UCSD-AML1 (cell line): ENCODE results near the gene SORL1.
"Not testable (repeated sequence)": the region's sequence is repeated elsewhere in the genome, so short reads cannot be mapped to it uniquely, and the experiment has no call there.

Source experiments
- DNase-seq: peaks from one replicate; lab custom pipeline; 2025; ENCODE audit not compliant: unreplicated experiment; lab: John Stamatoyannopoulos, UW

The SORL1 gene

DNA sequence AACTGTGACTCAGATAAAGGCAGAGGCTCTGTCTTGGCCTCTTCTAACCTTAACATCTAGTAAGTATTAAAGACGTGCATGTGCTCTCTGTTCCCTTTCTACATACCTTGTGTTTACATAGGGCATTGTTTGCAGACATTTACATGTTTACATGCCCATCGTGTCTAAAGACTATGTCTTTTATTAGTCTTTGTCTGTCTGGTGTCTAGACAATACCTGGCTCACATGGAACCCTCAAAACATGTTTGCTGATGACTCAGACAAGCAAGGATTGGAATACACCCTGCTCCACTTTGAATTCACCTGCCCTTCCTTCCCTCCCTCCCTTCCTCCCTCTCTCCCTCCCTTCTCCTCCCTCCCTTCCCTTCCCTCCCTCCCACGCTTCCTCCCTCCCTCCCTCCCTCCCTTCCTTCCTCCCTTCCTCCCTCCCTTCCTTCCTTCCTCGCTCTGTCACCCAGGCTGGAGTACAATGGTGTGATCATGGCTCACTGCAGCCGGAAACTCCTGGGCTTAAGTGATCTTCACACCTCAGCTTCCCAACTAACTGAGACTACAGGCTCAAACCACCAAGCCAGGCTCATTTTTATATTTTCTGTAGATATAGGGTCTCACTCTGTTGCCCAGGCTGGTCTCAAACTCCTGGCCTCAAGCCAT lies 24.4 kb downstream of the SORL1 start:
- DNase-seq: no peak

DNA sequence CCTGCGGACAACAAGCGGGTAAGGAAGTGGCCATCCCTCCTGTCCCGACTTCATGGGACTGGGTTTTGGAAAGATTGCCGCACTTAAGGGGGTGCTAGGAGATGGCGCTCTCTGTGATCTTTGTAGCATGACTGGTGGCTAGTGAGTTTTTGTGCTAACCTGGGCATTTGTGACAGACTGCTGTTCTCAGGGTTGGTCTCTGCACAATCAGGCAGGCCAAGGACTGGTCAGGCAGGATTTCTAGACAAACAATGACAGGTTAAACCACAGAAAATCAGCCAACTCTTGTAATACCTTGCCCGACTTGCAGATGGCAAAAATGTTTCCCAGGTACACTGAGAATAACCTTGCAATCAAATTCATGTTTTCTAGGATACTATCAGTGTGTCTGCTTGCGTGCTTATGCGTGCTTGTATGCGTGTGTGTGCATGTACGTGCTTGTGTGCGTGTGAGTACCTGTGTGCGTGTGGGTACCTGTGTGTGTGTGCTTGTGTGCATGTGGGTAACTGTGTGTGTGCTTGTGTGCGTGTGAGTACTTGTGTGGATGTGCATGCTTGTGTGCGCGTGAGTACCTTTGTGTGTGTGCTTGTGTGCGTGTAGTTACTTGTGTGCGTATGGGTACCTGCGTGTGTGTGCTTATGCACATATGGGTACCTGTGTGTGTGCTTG lies 26.2 kb downstream of the SORL1 start:
- no peak for DNase-seq

DNA sequence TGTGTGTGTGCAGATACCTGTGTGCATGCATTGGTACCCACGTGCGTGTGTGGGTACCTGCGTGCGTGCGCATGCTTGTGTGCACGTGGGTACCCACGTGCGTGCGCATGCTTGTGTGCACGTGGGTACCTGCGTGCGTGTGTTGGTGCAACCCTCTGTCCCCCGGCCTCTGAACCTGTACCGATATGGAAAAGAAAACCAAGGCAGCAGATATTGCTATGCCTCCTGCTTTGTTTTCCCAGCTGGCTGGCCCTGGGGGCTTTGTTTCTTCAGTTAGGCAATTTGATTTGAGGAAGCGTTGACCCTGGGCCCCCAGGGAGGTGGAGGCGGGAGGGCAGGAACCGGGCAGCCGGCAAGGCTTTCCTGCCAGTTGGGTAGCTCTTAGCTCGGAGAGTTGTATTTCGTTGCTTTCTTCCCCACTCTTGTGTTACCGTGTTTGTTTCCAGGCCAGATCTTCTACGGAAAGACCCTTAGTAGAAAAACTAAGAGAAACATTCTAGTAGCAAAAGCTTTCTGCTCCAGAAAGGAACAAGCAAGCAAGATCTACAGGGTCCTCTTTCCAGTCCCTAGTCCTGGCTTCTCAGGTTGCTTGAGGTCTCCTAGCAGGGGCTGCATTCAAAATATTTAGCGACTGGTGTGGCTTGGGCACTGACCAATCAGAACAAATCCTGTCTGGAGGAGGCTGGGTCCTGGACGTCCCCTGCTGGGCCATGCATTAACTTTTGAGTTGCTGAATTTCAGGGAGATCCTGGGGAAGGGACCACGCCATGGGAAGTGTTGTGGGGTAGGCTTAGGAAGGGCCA lies 27.0 kb downstream of the SORL1 start:
- no peak for DNase-seq

DNA sequence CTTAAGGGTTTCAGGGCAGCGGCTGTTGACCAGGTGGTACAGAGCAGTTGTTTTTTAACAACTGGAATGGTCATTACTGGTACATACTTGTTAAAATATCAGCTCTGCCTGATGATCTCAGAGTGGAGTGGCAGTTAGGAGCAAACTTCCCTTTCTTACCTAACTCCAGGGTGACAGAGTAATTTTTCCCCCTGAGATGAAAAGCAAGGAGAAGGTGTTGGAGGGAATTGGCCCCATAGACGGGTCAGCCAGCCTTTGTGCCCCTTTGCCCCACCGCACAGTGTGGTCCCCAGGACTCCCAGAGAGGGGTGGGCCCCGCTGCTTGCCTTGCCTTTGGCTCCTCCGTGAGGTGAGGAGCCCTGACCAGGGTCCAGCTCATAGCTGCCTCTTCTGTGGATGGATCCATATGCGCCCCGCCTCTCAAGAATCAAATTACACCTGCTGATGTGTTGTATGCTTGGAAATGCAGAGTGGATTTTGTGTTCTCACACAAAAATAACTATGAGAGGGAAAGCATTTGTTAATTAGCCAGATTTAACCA lies 27.7 kb downstream of the SORL1 start:
- DNase-seq: no peak

DNA sequence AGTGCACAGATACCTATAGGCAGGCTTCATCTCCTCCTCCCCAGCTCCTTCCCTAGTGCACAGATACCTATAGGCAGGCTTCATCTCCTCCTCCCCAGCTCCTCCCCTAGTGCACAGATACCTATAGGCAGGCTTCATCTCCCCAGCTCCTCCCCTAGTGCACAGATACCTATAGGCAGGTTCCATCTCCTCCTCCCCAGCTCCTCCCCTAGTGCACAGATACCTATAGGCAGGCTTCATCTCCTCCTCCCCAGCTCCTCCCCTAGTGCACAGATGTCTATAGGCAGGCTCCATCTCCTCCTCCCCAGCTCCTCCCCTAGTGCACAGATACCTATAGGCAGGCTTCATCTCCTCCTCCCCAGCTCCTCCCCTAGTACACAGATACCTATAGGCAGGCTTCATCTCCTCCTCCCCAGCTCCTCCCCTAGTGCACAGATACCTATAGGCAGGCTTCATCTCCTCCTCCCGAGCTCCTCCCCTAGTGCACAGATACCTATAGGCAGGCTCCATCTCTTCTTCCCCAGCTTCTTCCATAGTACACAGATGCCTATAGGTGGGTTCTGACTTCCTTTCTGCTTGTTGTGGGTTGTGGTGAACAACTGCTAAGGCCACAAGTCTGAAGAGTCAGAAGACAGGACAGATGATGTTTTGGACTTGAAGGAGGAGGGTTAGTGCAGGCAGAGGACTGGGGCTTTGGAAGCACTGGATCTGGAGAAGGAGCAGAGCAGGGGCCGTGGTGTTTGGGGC lies 29.5 kb downstream of the SORL1 start:
- not testable (repeated sequence) for DNase-seq

DNA sequence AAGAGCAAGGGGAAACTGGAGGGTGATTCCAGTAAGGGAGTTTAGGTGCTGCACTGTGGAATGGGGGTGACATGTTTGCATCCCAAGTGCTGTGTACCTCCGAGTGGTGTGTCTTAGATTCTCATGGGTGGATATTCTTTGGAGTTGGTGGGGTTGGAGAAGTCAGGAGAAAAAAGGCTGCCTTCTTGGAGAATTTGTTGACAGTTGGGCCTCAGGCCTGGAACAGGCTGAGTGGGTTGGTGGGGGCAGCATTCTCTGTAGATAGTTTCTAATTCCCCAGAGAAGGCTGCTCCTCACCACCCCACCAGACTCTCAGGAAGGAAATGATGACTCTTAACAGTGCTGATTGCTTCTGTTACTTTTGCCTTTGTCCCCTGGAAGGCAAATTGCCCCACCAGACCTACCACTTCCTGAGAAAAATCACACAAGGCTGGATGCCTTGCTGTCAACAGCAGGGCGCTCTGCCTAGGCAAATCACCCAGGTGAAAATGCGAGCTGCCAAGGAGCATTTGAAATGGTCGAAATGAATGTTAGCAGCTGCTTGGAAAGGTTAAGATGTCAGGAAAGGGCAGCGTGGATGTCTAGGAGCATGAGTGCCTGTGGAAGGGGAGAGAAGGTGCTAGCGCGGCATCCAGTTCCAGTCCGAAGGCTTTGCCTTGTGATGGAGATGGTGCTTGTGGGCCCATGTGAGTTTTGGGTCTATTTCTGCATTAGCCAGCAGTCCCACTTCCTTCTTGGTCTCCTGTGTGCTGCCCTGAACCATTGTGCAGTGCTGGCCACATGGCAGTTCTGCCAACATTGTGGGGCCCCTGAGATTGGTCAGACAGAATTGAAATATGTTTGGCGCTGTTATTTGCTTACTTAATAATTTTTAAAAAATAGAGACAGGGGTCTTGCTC lies 30.4 kb downstream of the SORL1 start:
- DNase-seq: peak; percentile 39

DNA sequence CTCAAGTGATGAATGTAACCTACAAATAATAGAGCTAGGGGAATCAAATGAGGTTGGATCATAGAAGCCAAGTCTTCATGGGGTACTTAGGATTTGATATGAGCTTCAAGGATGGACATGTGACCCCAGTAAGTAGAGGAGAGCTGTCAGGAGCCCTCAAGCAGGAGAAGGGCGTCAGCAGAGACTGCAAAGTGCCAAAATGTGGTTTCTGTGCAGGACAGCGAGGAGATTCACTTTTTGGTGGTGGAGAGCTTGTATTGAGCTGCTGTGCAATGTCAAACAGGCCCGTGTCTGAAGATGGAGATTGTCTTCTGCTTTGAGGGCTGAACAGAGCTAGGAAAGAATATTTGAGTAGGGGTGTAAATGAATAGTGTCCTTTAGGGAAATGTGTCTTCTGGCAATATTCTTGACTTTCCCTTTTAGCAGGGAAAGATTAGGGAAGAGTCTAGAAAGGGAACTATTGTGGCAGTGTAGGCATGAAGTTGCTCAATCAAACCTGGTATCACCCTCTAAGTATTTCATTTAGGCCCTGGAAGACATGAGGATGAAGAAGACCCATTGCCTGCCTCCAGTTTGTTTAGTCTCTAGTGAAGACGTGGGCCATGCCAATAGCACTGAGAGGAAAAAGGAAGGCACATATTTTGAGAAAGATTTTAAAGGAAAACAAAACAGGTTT lies 31.8 kb downstream of the SORL1 start:
- no peak for DNase-seq

DNA sequence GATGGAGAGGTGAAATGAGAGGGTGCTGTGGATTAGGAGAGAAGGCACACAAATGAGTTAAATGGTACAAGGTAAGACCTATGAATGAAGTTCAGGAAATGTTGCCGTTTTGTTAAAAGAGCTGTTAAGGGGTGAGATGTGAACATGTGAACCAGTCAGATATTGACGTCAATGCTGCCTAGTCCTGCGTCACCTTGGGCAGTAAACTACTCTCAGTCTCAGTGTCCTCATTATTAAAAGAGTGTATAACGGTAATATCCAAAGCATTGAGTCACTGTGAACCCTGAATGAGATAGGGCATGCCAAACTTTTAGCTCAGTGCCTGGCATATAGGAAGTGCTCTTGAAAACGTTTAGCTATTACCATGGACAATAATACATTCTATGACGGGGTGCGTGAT lies 33.1 kb downstream of the SORL1 start:
- DNase-seq: no peak

DNA sequence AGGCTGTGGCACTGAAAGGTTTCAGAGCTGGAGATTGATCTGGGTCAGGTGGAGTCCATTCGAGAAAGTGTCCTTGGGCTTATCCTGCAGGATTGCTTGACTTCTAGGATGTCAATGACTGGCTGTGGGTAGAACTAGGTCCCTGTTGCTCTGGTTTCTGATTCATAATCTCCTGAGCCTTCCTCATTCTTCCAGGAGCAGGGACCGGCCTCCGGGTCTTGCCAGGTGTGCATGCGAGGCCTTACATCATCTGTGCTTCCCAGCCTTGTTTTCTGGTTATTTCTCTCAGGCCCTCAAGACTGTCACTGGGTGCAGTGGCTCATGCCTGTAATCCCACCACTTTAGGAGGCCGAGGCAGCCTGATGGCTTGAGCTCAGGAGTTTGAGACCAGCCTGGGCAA lies 33.9 kb downstream of the SORL1 start:
- DNase-seq: no peak

DNA sequence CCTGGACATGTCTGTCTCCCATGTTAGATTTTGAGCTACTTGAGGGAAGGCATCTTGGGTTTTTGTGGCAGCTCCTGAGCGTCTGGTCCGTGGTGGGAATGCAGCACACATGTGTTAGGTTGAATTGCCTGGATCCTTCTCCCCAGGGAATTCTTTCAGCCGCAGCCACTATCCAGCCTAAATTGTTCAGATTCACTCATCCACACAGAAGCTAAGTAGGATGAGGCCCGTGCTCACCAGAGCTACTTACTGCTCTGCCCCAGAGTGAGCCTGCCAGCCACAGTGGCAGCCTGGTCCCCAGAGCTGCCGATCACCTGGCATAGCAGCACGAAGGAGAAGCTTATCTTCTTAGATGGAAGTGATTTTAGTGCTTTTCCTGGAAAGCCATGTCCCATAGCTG lies 35.1 kb downstream of the SORL1 start:
- no peak for DNase-seq

DNA sequence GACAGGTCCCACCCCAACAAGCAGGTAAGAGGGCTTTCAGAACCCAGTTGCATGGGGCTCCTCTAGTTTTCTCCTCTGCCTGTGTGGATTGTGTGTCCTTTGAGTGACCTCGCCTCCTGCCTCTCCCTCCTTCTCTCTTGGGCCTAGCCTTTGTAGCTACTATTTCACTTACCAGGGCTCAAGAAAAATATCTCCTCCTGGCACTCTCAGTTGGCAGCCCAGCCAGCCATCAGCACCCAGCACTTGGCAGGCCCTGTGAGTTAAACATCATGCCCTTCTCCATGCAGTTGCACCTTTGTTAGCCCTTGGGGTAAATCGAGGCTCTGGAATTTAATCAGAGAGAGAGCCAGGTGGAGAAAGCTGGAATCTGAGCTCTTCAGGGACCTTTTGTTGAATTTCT lies 36.1 kb downstream of the SORL1 start:
- no peak for DNase-seq

DNA sequence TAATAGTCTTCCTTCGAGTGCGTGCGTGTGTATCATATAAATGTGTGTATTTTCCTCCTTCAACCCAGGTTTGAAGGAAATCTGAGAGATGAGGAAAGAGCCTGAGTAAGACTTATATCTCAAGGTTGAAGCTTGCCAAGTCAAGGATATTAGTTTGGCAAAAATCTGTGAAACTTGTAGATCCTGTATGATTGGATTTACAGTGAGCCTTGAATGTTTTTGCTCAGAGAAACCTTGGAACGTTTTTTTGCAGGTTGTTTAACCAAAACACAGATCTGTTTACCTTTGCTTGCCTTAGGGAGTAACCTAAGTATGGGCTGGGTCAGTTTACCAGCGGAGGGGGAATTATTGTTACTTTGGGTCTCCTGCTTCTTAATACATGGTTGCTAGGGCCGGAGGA lies 36.5 kb downstream of the SORL1 start:
- no peak for DNase-seq

DNA sequence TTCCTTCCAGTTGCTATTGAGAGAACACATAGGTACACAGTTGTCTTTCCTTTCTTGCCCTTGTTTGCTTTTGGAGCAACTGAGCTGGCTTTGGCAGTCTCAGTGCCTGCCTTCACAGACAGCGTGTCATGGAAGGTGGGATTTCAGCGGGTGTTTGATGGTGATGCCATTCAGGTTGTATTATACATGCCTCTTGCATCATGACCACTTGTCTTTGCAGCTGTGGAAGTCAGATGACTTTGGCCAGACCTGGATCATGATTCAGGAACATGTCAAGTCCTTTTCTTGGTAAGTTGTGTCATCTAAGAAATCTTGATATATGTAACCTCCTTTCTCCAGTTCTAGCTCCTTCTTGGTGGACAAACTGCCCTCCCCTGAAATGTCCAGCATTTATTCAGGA lies 37.7 kb downstream of the SORL1 start:
- DNase-seq: no peak

DNA sequence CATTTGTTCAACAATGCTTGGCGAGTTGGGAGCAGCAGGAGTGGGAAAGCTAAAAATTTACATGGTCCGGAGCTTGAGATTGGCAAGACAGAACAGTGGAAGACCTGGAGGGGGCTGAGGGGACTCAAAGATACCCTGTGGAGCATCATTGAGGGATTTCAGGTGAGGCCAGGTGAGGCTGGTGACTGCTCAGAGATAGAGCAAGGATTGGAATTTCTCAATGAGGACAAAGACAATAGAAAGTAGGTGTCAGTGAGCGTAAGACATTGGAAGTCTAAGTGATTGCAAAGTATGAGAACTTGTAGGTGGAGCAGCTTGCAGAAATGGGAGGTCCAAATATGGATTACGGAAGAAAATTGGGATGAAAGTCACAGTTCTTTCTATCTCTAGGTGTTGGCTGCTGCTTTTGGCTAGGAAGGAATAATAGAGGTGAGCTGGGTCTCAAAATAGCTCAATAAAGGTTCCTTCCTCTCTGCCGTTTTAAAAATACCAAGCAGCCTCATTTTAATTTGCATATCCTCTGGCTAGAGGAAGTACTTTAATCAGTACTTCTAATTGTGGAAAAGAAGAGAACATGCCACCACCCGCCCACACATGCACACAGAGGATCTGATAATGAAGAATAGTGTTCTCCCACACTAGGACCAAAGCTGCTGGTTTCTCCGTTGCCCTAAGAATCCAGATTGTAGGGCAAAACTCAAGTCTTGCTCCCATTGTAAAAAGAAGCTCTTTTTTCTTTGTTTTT lies 42.4 kb downstream of the SORL1 start:
- DNase-seq: no peak

DNA sequence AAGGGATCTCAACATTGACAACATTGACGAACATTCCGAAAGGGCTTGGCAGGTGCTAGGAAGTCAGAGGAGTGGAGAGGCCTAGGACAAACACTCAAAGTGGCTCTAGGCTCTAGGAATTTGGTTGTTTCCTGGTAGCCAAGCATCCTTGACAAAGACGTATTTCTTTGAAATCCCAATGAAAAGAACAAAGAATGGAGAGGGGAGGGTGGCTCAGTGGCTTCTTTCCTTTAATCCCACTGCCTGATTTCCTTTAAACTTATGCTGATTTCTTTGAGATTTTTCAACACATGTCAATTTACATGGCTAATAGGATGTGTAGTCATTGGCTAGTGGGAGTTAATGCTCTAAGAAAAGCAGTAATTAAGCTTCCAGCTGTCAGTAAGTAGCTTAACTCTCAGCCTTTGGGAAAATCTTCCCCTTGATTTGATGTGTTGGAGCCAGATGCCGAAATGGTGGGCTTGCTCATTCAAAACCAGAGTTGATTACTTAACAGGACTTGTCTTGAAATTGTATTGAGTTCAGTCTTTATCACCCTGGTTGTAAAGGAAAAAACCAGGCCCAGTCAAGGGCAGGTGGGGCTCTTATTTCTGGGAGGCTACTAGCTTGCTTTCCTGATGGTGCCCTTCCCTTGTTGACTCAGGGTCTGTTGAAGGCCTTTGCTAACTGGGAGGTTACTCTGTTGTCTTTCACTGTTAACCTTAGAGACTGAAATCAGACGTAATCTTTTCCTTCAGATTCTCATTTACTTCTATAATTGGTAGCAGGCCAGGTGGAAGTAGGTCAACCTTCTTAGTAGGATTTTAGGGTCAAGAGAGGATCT lies 45.3 kb downstream of the SORL1 start:
- no peak for DNase-seq

DNA sequence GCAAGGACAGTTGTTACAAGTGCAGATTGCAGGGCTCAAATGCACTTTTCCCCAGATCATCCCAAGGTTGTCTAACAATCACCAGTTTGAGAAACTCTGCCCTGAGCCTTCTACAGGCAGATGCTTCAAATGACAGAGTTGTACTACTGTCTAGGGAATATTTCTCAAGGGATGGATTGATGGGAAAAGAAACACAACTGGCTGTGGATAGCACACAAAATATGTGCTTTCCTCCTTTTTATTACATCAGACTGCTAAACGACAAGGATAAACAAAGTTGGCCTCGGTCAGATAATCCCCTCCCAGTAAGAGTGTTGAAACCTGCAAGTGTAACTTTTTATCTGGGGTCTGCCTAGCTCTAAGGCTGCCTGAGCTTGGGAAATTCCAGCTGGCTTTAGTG lies 47.3 kb downstream of the SORL1 start:
- DNase-seq: no peak

DNA sequence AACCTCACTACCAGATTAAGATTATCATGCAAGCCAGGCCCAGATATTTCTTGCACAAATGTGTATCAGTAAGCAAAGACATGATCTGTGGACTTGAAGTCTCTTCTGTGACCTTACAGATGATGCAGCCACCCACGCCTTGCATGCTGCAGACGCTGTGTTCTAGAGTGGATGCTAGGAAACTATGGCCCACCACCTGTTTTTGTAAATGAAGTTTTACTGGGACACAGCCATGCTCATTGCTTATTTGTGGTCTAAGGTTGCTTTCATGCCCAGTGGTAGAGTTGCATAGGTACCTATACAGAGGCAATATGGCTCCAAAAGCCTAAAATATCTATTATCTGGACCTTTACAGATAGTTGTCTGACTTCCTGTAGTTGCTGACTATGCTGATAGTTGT lies 48.2 kb downstream of the SORL1 start:
- no peak for DNase-seq

DNA sequence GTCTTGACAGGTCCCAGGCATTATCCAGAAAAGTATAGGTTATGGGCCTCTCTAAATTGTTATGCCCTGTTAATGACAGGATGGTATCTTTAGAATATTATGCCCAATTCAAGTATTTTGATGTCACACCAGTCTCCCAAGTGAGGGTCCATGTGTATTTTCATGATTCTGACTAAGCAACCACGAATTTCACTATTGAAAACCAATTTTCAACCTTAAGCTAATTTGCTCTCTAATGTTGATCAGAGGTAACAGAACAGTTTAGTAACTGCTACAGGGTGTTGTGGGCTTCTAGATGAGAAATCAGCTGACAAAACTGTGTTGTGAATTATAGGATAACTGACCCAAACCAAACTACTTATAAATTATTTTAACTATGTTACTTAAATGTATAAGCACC lies 48.6 kb downstream of the SORL1 start:
- DNase-seq: no peak
